ENCODE measurements around the gene PRSS48.
"Not testable (repeated sequence)": the region's sequence is repeated elsewhere in the genome, so short reads cannot be mapped to it uniquely, and the experiment has no call there.

PRSS48 gene

GRCh38 chr4:151239608-151240007 is 37.4 kb upstream of the PRSS48 start:
- Histone ChIP-seq H3K36me3 (ENCODE audit: control insufficient read depth, insufficient read depth, low read length) (peaks cover 3% of the 10 kb centered on the region; the same call in 1 of the 2 replicates), H3K4me1 (ENCODE audit: control insufficient read depth, insufficient read depth, low read length) (no peaks in the 10 kb centered on the region; the same call in 1 of the 2 replicates), H3K27ac (ENCODE audit: low read length) (no peak overlapping the region), H3K27me3 (ENCODE audit: control insufficient read depth, insufficient read depth, low read length) (no peaks in the 10 kb centered on the region), H3K9me3 (ENCODE audit: control insufficient read depth, insufficient read depth, low read length) (no peaks in the 10 kb centered on the region), H3K4me3 (ENCODE audit: low read length) (no peak overlapping the region)
- DNase-seq (ENCODE audit: low read depth, low spot score), result no peak
- WGBS (ENCODE audit: insufficient coverage, insufficient read length), result no CpG with 5 or more reads among the region's 3 CpGs

- no peaks in the 10 kb centered on the region for H3K4me1 ChIP-seq (ENCODE audit: control insufficient read depth, insufficient read depth, low read length)
- no peak for DNase-seq (ENCODE audit: low read depth, low spot score)
- no peaks in the 10 kb centered on the region for H3K27me3 ChIP-seq (ENCODE audit: control insufficient read depth, insufficient read depth, low read length)
- H3K4me3 ChIP-seq (ENCODE audit: low read length), result no peak overlapping the region
- H3K9me3 ChIP-seq (ENCODE audit: control insufficient read depth, insufficient read depth, low read length), result no peaks in the 10 kb centered on the region
- no CpG with 5 or more reads among the region's 2 CpGs for WGBS (ENCODE audit: insufficient coverage, insufficient read length)
- no peaks in the 10 kb centered on the region for H3K36me3 ChIP-seq (ENCODE audit: control insufficient read depth, insufficient read depth, low read length)
- H3K27ac ChIP-seq (ENCODE audit: low read length), result no peak overlapping the region
Measured at GRCh38 chr4:151242305-151242704, 34.7 kb upstream of the PRSS48 start.

GRCh38 chr4:151246742-151247141 is 30.2 kb upstream of the PRSS48 start:
- no CpG with 5 or more reads among the region's 2 CpGs for WGBS (ENCODE audit: insufficient coverage, insufficient read length)
- DNase-seq (ENCODE audit: low read depth, low spot score), result no peak
- H3K27ac ChIP-seq (ENCODE audit: low read length), result no peak overlapping the region
- no peaks in the 10 kb centered on the region for H3K27me3 ChIP-seq (ENCODE audit: control insufficient read depth, insufficient read depth, low read length)
- no peaks in the 10 kb centered on the region for H3K36me3 ChIP-seq (ENCODE audit: control insufficient read depth, insufficient read depth, low read length)
- no peak overlapping the region for H3K4me3 ChIP-seq (ENCODE audit: low read length)
- no peaks in the 10 kb centered on the region for H3K9me3 ChIP-seq (ENCODE audit: control insufficient read depth, insufficient read depth, low read length)
- H3K4me1 ChIP-seq (ENCODE audit: control insufficient read depth, insufficient read depth, low read length), result peaks cover 2% of the 10 kb centered on the region; the same call in 1 of the 2 replicates

- no peak for DNase-seq (ENCODE audit: low read depth, low spot score)
- Histone ChIP-seq H3K4me3 (ENCODE audit: low read length) (no peak overlapping the region), H3K27me3 (ENCODE audit: control insufficient read depth, insufficient read depth, low read length) (no peaks in the 10 kb centered on the region), H3K27ac (ENCODE audit: low read length) (no peak overlapping the region), H3K4me1 (ENCODE audit: control insufficient read depth, insufficient read depth, low read length) (peaks cover 4% of the 10 kb centered on the region; the same call in 1 of the 2 replicates), H3K9me3 (ENCODE audit: control insufficient read depth, insufficient read depth, low read length) (no peaks in the 10 kb centered on the region), H3K36me3 (ENCODE audit: control insufficient read depth, insufficient read depth, low read length) (no peaks in the 10 kb centered on the region)
- no CpG with 5 or more reads among the region's 2 CpGs for WGBS (ENCODE audit: insufficient coverage, insufficient read length)
Measured at GRCh38 chr4:151247395-151247794, 29.6 kb upstream of the PRSS48 start.

- Histone ChIP-seq H3K36me3 (ENCODE audit: control insufficient read depth, insufficient read depth, low read length) (no peaks in the 10 kb centered on the region), H3K9me3 (ENCODE audit: control insufficient read depth, insufficient read depth, low read length) (no peaks in the 10 kb centered on the region), H3K4me3 (ENCODE audit: low read length) (no peak overlapping the region), H3K4me1 (ENCODE audit: control insufficient read depth, insufficient read depth, low read length) (peaks cover 4% of the 10 kb centered on the region; the same call in 1 of the 2 replicates), H3K27ac (ENCODE audit: low read length) (no peak overlapping the region), H3K27me3 (ENCODE audit: control insufficient read depth, insufficient read depth, low read length) (no peaks in the 10 kb centered on the region)
- WGBS (ENCODE audit: insufficient coverage, insufficient read length), result no CpG with 5 or more reads among the region's 2 CpGs
- no peak for DNase-seq (ENCODE audit: low read depth, low spot score)
Measured at GRCh38 chr4:151248519-151248918, 28.4 kb upstream of the PRSS48 start.

GRCh38 chr4:151250706-151251105 is 26.3 kb upstream of the PRSS48 start:
- H3K4me1 ChIP-seq (ENCODE audit: control insufficient read depth, insufficient read depth, low read length), result peaks cover 4% of the 10 kb centered on the region; the same call in 1 of the 2 replicates
- H3K36me3 ChIP-seq (ENCODE audit: control insufficient read depth, insufficient read depth, low read length), result no peaks in the 10 kb centered on the region
- DNase-seq (ENCODE audit: low read depth, low spot score), result peak; percentile 66
- no peaks in the 10 kb centered on the region for H3K27me3 ChIP-seq (ENCODE audit: control insufficient read depth, insufficient read depth, low read length)
- no CpG with 5 or more reads among the region's 5 CpGs for WGBS (ENCODE audit: insufficient coverage, insufficient read length)
- no peaks in the 10 kb centered on the region for H3K9me3 ChIP-seq (ENCODE audit: control insufficient read depth, insufficient read depth, low read length)
- H3K4me3 ChIP-seq (ENCODE audit: low read length), result no peak overlapping the region
- no peak overlapping the region for H3K27ac ChIP-seq (ENCODE audit: low read length)

GRCh38 chr4:151251603-151252304 is 25.2 kb upstream of the PRSS48 start:
- Histone ChIP-seq H3K27me3 (ENCODE audit: control insufficient read depth, insufficient read depth, low read length) (no peaks in the 10 kb centered on the region), H3K36me3 (ENCODE audit: control insufficient read depth, insufficient read depth, low read length) (no peaks in the 10 kb centered on the region), H3K4me3 (ENCODE audit: low read length) (no peak overlapping the region), H3K9me3 (ENCODE audit: control insufficient read depth, insufficient read depth, low read length) (no peaks in the 10 kb centered on the region), H3K4me1 (ENCODE audit: control insufficient read depth, insufficient read depth, low read length) (peaks cover 4% of the 10 kb centered on the region; the same call in 1 of the 2 replicates), H3K27ac (ENCODE audit: low read length) (peak overlapping the region; percentile 48)
- DNase-seq (ENCODE audit: low read depth, low spot score), result no peak
- no CpG with 5 or more reads among the region's 2 CpGs for WGBS (ENCODE audit: insufficient coverage, insufficient read length)

- not testable (repeated sequence) for H3K4me3 ChIP-seq (ENCODE audit: low read length); H3K4me1 ChIP-seq (ENCODE audit: control insufficient read depth, insufficient read depth, low read length); H3K27me3 ChIP-seq (ENCODE audit: control insufficient read depth, insufficient read depth, low read length); H3K36me3 ChIP-seq (ENCODE audit: control insufficient read depth, insufficient read depth, low read length); H3K27ac ChIP-seq (ENCODE audit: low read length); DNase-seq (ENCODE audit: low read depth, low spot score); H3K9me3 ChIP-seq (ENCODE audit: control insufficient read depth, insufficient read depth, low read length)
- no CpG with 5 or more reads among the region's 28 CpGs for WGBS (ENCODE audit: insufficient coverage, insufficient read length)
Measured at GRCh38 chr4:151255226-151255625, 21.7 kb upstream of the PRSS48 start.

GRCh38 chr4:151255680-151256079 is 21.3 kb upstream of the PRSS48 start:
- H3K4me1 ChIP-seq (ENCODE audit: control insufficient read depth, insufficient read depth, low read length); H3K4me3 ChIP-seq (ENCODE audit: low read length); H3K27me3 ChIP-seq (ENCODE audit: control insufficient read depth, insufficient read depth, low read length); DNase-seq (ENCODE audit: low read depth, low spot score); H3K36me3 ChIP-seq (ENCODE audit: control insufficient read depth, insufficient read depth, low read length); H3K27ac ChIP-seq (ENCODE audit: low read length); H3K9me3 ChIP-seq (ENCODE audit: control insufficient read depth, insufficient read depth, low read length): not testable (repeated sequence)
- no CpG with 5 or more reads among the region's 17 CpGs for WGBS (ENCODE audit: insufficient coverage, insufficient read length)

GRCh38 chr4:151256134-151256533 is 20.8 kb upstream of the PRSS48 start:
- WGBS (ENCODE audit: insufficient coverage, insufficient read length), result no CpG with 5 or more reads among the region's 2 CpGs
- Histone ChIP-seq H3K27me3 (ENCODE audit: control insufficient read depth, insufficient read depth, low read length) (no peaks in the 10 kb centered on the region), H3K4me1 (ENCODE audit: control insufficient read depth, insufficient read depth, low read length) (peaks cover 4% of the 10 kb centered on the region; the same call in 1 of the 2 replicates), H3K4me3 (ENCODE audit: low read length) (no peak overlapping the region), H3K27ac (ENCODE audit: low read length) (no peak overlapping the region), H3K36me3 (ENCODE audit: control insufficient read depth, insufficient read depth, low read length) (no peaks in the 10 kb centered on the region), H3K9me3 (ENCODE audit: control insufficient read depth, insufficient read depth, low read length) (no peaks in the 10 kb centered on the region)
- DNase-seq (ENCODE audit: low read depth, low spot score), result no peak

GRCh38 chr4:151257704-151258103 is 19.3 kb upstream of the PRSS48 start:
- no peak overlapping the region for H3K4me3 ChIP-seq (ENCODE audit: low read length)
- no peaks in the 10 kb centered on the region for H3K27me3 ChIP-seq (ENCODE audit: control insufficient read depth, insufficient read depth, low read length)
- no peak overlapping the region for H3K27ac ChIP-seq (ENCODE audit: low read length)
- no peaks in the 10 kb centered on the region for H3K36me3 ChIP-seq (ENCODE audit: control insufficient read depth, insufficient read depth, low read length)
- H3K9me3 ChIP-seq (ENCODE audit: control insufficient read depth, insufficient read depth, low read length), result no peaks in the 10 kb centered on the region
- no peak for DNase-seq (ENCODE audit: low read depth, low spot score)
- no CpG with 5 or more reads among the region's 4 CpGs for WGBS (ENCODE audit: insufficient coverage, insufficient read length)
- H3K4me1 ChIP-seq (ENCODE audit: control insufficient read depth, insufficient read depth, low read length), result no peaks in the 10 kb centered on the region
